ENCODE measurements around the gene CD69.

CD69 gene

GRCh38 chr12:9796971-9797370 lies 36.3 kb upstream of the CD69 start:
- 0 out of 2 replicates have a peak overlapping the region, but pooled peaks have one; percentile 5 for H3K9ac ChIP-seq (ENCODE audit: low read length)
- TF ChIP-seq EZH2phosphoT487 (IDR thresholded peaks at IDR 0.05; ENCODE audit: low read depth) = no peak
- TF ChIP-seq CTCF (IDR thresholded peaks at IDR 0.05; ENCODE audit: low read depth, low read length) = no peak
- no peaks in the 10 kb centered on the region for H3K9me3 ChIP-seq (ENCODE audit: insufficient read depth, low read length)
- peaks cover 55% of the 10 kb centered on the region for H3K4me1 ChIP-seq (ENCODE audit: low read length)
- H2AFZ ChIP-seq (ENCODE audit: low read depth, low read length) = peak overlapping the region; percentile 56; the same call in 1 of the 2 replicates
- H3K36me3 ChIP-seq (replicated peaks; ENCODE audit: low read depth, low read length) = no peaks in the 10 kb centered on the region
- H3K4me3 ChIP-seq (ENCODE audit: low read length) = no peak overlapping the region
- no peak overlapping the region for H3K27ac ChIP-seq (ENCODE audit: low read length)
- no peaks in the 10 kb centered on the region for H4K20me1 ChIP-seq (ENCODE audit: insufficient read depth, low read length)
- no peaks in the 10 kb centered on the region for H3K79me2 ChIP-seq (ENCODE audit: low read length)
- no peaks in the 10 kb centered on the region for H3K27me3 ChIP-seq (ENCODE audit: low read depth, low read length)
- H3K4me2 ChIP-seq (ENCODE audit: low read length) = peak overlapping the region; percentile 20

GRCh38 chr12:9796346-9796745 lies 35.6 kb upstream of the CD69 start:
- Histone ChIP-seq H3K4me3 (ENCODE audit: low read length) (no peak overlapping the region), H3K9ac (ENCODE audit: low read length) (no peak overlapping the region)
- TF ChIP-seq EZH2phosphoT487 (IDR thresholded peaks at IDR 0.05; ENCODE audit: low read depth) (no peak), CTCF (IDR thresholded peaks at IDR 0.05; ENCODE audit: low read depth, low read length) (no peak)

GRCh38 chr12:9795945-9796344 lies 35.2 kb upstream of the CD69 start:
- Histone ChIP-seq H3K79me2 (ENCODE audit: low read length) (no peaks in the 10 kb centered on the region), H2AFZ (ENCODE audit: low read depth, low read length) (no peak overlapping the region), H3K9me3 (ENCODE audit: insufficient read depth, low read length) (no peaks in the 10 kb centered on the region), H4K20me1 (ENCODE audit: insufficient read depth, low read length) (no peaks in the 10 kb centered on the region), H3K4me2 (ENCODE audit: low read length) (no peak overlapping the region), H3K4me1 (ENCODE audit: low read length) (peaks cover 60% of the 10 kb centered on the region), H3K9ac (ENCODE audit: low read length) (no peak overlapping the region), H3K27me3 (ENCODE audit: low read depth, low read length) (no peaks in the 10 kb centered on the region), H3K27ac (ENCODE audit: low read length) (no peak overlapping the region), H3K36me3 (replicated peaks; ENCODE audit: low read depth, low read length) (no peaks in the 10 kb centered on the region), H3K4me3 (ENCODE audit: low read length) (no peak overlapping the region)
- TF ChIP-seq EZH2phosphoT487 (IDR thresholded peaks at IDR 0.05; ENCODE audit: low read depth) (no peak), CTCF (IDR thresholded peaks at IDR 0.05; ENCODE audit: low read depth, low read length) (no peak)

More at GRCh38 chr12:9796346-9796745, 35.6 kb upstream of the CD69 start:
- Histone ChIP-seq H3K27ac (ENCODE audit: low read length) (no peak overlapping the region), H3K4me2 (ENCODE audit: low read length) (0 out of 2 replicates have a peak overlapping the region, but pooled peaks have one; percentile 20), H4K20me1 (ENCODE audit: insufficient read depth, low read length) (no peaks in the 10 kb centered on the region), H3K36me3 (replicated peaks; ENCODE audit: low read depth, low read length) (no peaks in the 10 kb centered on the region), H3K27me3 (ENCODE audit: low read depth, low read length) (no peaks in the 10 kb centered on the region), H2AFZ (ENCODE audit: low read depth, low read length) (no peak overlapping the region), H3K9me3 (ENCODE audit: insufficient read depth, low read length) (no peaks in the 10 kb centered on the region), H3K4me1 (ENCODE audit: low read length) (peaks cover 56% of the 10 kb centered on the region), H3K79me2 (ENCODE audit: low read length) (no peaks in the 10 kb centered on the region)

- Histone ChIP-seq H3K27me3 (ENCODE audit: low read depth, low read length) (no peaks in the 10 kb centered on the region), H2AFZ (ENCODE audit: low read depth, low read length) (peak overlapping the region; percentile 43), H3K9ac (ENCODE audit: low read length) (peak overlapping the region; percentile 42), H3K27ac (ENCODE audit: low read length) (peak overlapping the region; percentile 52), H4K20me1 (ENCODE audit: insufficient read depth, low read length) (no peaks in the 10 kb centered on the region), H3K9me3 (ENCODE audit: insufficient read depth, low read length) (no peaks in the 10 kb centered on the region), H3K4me2 (ENCODE audit: low read length) (peak overlapping the region; percentile 88), H3K4me3 (ENCODE audit: low read length) (peak overlapping the region; percentile 60), H3K4me1 (ENCODE audit: low read length) (peaks cover 67% of the 10 kb centered on the region), H3K36me3 (replicated peaks; ENCODE audit: low read depth, low read length) (no peaks in the 10 kb centered on the region), H3K79me2 (ENCODE audit: low read length) (no peaks in the 10 kb centered on the region)
- TF ChIP-seq CTCF (IDR thresholded peaks at IDR 0.05; ENCODE audit: low read depth, low read length) (no peak), EZH2phosphoT487 (IDR thresholded peaks at IDR 0.05; ENCODE audit: low read depth) (no peak)
Observed at GRCh38 chr12:9794484-9795093, 33.9 kb upstream of the CD69 start.

Data from OCI-LY3 (cell line).